Anterior cingulate cortex (tissue), 58 donors: Measurements from ENCODE around the gene THSD4.

ENCODE experiments used
- DNase-seq, 58 donors: peaks; one replicate each; lab custom pipeline; 2025; lab: John Stamatoyannopoulos, UW

THSD4 gene

DNA sequence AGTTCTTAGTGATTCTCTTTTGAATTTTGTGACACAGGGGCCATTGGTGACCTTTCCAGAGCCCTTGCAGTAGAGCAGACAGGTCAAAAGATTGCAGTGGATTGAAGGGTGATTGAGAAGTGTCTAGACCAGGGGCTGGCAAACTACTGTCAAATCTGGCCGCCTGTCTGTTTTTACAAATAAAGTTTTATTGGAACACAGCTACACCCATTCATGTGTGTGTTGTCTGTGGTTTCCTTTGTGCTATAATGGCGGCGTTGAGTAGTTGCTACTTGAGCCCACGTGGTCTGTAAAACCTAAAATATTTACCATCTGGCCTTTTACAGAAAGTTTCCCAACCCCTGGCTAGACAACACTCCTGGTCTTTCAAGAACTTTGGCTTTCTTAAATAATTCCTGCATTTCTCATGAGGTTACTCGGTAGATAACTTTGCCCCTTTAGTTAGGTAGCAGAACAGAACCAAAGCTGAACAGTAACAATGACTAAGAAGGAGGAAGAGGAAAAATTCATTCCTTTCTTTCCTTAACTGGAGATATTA, 430.0 kb downstream of the THSD4 start:
- no peak for DNase-seq

DNA sequence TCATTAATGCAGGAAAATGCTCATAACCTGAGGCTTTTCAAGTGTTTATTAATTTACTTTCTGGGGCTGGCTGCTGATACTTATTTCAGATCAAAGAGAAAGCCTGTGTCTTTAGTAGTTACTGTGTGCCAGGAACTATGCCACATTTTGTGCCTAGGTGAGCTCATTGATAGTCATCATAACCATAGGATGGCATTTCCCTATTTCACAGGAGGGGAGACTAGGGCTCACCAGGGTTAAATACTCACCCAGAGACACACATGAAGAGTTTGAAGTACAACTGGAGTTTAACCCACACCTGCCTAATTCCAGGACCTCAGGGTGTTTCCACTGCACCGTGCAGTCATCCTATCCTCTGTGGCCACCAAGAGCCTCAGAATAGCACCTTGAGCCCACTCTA, 430.7 kb downstream of the THSD4 start:
- no peak for DNase-seq

DNA sequence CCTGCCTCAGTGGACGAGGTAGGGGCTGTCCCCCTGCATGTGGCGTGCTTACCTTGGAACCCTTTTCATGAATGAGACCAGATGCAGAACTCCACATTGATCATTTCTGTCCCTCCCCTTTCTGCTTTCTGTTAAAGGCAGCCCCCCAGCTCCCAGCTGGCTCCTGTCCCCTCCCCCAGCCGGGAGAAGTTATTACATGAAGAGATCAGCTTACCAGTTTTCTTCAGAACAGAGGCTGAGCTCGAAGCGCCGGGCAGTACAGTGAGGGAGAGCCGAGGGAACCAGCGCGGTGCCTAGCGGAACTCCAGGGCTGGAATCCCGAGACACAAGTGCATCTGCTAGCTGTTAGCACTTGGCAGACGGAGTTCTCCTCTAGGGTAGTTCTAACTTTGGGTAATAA, 431.7 kb downstream of the THSD4 start:
- DNase-seq = no peak

DNA sequence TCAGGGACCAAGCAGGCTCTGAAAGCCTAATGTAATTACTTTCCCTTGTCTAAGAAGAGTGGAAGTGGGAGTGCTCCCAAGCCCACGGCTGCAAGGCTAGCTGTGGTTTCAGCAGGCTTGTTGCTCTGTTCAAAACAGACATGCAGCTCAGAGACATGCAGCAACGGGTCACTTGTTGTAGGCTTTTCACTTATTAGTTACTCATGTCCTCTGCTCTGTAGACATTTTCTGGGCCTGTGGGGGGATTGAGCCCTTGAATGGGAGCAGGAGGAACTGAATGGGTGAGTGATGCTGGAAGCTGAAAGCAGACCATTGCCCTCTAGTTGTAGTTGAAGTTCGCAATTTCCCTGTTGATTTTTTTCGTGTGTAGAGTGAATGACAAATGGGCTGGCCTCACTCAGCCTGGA, 433.1 kb downstream of the THSD4 start:
- no peak for DNase-seq

DNA sequence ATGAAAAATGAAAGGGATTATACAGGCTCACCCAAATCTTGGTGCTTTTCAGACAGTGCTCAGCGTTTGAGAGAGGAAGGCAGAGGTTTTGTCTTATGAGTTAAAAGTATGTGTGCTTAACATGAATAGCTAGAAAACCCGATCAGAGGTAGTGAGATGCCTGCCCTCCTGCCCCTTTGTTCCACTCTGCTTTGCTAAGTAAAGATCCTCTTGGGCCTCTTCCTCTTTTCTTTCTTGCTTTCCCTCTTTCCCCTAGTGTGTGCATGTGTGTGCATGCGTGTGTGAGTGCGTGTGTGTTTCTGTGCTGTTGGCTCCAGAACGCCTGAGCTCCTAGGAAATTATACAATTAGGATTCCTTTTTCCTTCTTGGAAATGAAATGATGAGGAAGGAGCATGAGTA, 433.8 kb downstream of the THSD4 start:
- no peak for DNase-seq

DNA sequence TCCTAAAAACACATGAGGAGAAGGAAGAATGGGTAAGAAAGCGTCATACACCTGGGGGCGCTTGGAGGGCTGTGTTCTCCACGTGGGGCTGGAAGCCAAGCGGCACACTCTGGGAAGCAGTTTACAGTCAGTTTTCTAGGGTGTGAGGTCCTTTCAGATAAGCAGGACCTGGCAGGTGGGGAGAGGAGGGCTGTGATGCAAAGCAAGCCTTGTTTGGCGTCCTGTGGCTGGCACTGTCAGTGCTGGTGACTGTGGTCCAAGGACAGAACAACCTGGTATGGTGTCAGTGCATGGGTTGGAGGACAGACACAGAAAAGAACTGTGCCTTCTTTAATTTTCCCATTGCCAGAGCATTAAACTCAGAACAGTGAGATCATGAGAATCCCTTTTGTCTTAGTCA, 434.4 kb downstream of the THSD4 start:
- DNase-seq = no peak

DNA sequence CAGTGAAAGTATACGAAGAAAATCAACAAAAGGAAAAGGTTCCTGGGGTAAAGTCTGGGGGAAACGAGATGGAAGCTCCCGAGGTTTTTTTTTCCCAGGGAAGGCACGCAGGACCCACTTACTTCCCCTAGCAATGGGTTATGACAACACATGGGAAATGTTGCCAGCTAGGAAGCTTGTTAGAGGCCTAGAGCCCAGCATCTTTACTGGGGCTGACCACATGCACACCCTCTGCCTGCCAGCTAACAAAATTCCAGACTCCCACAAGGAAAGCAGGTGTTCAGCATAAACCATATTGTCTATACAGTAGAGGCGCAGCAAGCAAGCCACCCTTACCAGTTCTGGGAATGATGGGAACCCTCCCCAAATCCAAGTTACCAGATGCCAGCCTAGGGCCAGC, 436.3 kb downstream of the THSD4 start:
- DNase-seq = no peak

GRCh38 chr15:71559098-71559497, 443.8 kb downstream of the THSD4 start:
- no peak for DNase-seq

GRCh38 chr15:71559616-71560015, 444.3 kb downstream of the THSD4 start:
- no peak for DNase-seq

DNA sequence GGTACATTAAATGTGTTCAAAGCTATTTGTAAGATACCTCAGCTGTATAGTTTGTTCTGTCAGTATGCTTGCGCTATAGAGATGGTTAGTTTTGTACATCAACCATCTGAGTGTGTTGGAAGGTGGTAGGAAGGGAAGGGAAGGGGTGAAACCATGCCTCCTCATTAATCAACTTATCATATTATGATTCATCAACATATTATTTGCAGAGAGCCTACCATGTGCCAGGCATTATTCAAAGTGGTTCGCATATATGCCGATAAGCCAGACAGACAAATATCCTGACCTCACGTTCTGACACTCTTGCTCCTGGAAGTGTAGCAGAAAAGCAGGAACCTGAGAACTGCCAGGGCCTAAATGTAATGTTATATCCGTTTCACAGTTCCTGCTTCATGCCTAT, 447.0 kb downstream of the THSD4 start:
- no peak for DNase-seq

- no peak for DNase-seq
These were observed 448.9 kb downstream of the THSD4 start for GRCh38 chr15:71564217-71564616.

- no peak for DNase-seq
These were observed 449.7 kb downstream of the THSD4 start for GRCh38 chr15:71565006-71565405.

- DNase-seq = no peak
These were observed 450.4 kb downstream of the THSD4 start for GRCh38 chr15:71565631-71566160.

DNA sequence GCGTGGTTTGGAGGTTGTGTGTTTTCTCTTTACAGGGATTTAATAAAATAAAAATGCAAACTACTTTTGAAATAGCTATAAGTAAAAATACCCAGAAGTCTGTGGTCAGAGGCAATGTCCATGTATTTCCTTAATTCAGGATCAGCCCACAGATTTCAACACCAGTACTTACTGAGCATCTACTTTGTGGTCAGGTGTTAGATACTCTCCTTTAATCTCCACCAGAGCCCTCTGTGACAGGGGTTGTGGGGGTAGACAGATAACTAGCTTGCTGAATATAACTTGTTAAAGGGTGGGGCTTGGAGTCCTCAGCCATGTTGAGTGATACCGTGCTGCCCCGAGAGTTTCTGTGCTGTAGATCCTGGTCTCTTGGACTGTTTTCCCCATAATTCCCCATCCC, 451.0 kb downstream of the THSD4 start:
- DNase-seq = no peak

GRCh38 chr15:71567173-71567572, 451.9 kb downstream of the THSD4 start:
- DNase-seq = no peak

DNA sequence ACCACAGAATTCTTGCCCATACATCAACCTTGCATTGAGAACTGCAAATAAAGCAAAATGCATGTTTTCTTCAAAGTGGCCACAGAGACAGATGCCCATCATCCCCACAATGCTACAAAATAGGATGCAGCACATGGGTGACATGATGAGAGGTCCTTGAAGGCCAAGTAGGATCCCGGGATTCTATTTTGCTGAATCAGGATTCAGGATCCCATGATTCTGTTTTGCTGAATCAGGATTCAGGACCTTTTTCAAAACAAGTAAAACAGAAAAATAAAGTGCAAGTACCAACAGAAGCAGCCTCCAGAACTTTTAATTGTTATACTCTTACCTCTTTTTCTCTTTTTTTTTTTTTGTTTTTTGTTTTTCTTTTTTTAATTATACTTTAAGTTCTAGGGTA, 453.0 kb downstream of the THSD4 start:
- DNase-seq = no peak

- DNase-seq = no peak
These were observed 455.5 kb downstream of the THSD4 start for GRCh38 chr15:71570736-71571135.

DNA sequence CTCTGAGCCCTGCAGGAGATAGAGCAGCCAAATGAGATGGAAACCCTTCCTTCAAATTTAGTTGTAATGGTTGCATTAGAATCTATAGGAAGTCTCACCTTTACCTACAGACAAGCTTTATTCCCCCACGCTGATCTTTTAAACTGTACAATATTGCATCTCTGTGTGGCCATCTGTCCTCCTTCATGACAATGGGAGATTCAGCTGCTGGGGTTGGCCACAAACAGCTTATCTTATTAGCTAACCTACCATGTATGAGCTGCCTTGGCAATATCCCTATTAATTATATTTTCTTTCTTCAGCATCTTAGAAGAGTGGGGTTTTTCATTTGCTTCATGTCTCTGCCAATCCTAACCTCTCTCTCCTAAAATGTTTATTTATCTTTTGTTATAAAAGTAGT, 456.4 kb downstream of the THSD4 start:
- no peak for DNase-seq

DNA sequence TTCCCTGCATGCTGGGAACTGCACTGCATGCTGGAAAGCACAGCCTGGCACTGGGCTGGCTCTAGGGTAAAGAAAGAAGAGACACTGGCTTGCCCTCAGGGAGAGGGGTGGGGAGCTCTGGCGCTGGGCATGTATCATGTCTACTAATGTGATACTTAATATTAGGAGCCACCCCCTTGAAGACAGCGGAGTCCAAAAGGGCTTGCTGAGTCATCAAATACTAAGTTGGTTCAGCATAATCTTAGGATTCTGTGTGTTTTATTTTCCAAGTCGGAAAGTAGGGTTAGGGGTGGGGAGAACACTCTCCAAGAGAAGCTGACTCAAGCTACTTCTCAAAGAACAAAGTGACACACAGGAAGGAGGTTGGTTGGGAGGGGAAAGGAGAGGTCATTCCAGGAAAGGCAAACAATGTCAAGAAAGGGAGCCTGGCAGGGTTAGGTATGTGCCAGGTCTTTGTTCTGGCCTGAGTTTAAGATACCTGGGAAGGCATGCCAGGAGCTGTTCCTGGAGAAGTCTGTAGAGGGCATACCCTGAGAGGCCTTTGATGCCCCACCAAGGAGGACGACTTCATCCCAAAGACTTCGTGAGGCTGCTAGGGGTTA, 457.3 kb downstream of the THSD4 start:
- DNase-seq = no peak

GRCh38 chr15:71573599-71573998, 458.3 kb downstream of the THSD4 start:
- no peak for DNase-seq

DNA sequence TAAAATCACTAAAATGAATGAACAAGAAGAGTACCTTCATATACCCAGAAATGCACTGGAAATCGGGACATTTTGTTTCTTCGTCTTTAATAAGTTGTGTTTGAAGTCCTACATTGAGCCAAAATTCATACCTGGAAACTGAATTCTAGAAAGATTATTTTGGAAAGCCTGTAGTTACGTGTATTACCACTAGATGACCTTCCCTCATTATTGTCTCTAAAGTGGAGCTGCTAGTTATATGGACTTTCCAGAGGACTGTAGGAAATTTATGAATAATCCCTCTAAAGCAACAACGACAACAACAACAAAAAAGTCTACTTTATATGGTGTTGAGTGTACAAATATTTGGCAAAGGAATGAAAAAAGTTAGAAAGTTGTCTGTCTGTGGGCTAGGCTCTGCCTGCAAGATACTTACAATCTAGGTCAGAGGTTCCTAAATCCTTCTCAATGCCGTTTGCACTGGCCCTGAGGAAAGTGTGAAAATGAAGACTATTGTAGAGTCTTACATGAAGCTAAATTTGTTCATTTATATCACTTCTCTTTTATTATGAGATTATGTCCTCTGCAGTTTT, 460.3 kb downstream of the THSD4 start:
- no peak for DNase-seq

DNA sequence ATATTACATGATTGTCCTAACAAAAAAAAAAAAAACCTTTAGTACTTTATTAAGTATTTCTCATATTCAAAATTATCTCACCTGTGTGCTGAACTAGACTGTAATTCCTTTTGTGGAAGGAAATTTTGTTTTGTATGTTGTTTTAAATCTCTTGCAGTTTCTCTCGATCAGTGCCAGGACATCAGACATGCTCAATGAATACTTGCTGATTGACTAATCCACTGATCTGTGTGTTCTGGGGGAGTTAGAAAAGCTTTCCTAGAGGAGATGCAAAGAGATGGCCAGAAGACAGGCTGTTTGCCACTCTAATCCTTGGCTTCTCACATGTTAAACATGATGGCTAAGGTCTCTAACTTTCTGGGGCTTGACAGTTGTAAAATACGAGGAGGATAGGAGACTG, 461.8 kb downstream of the THSD4 start:
- DNase-seq = no peak
